ENCODE data around the gene SORCS1. TPM values are rescaled to one million over a fixed set of nuclear protein-coding genes. Genes with fewer than 3 reads are reported as not detected.

The SORCS1 gene
- total and polyA plus RNA-seq, 2 of the 8 experiments (the other 6 are each of a cell fraction or from before 2014, with no cell fraction given), result 4.1 to 4.6 TPM

DNA sequence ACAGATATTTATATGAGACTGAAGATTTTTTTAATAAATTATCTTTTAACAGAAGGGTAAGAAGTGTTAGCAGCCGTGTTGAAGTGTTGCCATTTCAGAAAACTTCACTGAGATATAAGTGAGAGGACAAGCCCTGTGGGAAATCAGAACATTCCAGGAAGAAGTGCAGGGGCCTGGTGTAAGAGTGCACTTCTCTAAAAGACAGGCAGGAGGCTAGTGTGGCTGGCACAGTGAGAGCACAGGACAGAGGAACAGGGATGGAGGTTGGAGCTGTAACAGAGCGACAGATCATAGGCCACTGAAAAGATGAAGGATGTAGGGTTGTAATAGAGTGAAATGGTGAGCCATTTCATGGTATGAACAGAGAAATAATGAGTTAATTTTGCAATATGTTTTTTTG is 608.9 kb downstream of the SORCS1 start:
- Histone ChIP-seq H3K14ac (ENCODE audit: insufficient read length) (no peak overlapping the region), H2BK12ac (ENCODE audit: low read depth, low read length) (no peak overlapping the region), H3K79me2 (ENCODE audit: control insufficient read depth in 1 of 2, insufficient read depth in 2 of 2, low read length in 2 of 2) (no peaks in the 10 kb centered on the region), H4K91ac (replicated peaks; ENCODE audit: insufficient read length, low read length) (no peak overlapping the region), H3K4ac (replicated peaks; ENCODE audit: insufficient read length, low read depth, low read length) (no peak overlapping the region), H4K8ac (ENCODE audit: extremely low read depth, insufficient read depth, low read length) (no peak overlapping the region), H3K27me3 (replicated peaks in 1 of 4; ENCODE audit: control insufficient read depth in 3 of 4, extremely low read depth in 1 of 4, insufficient read depth in 3 of 4, low read length in 3 of 4) (no peaks in the 10 kb centered on the region), H3K23ac (ENCODE audit: insufficient read length) (no peak overlapping the region), H2BK5ac (ENCODE audit: low read depth, low read length) (no peak overlapping the region), H2AK5ac (ENCODE audit: low read depth, low read length) (no peak overlapping the region), H3K9me3 (ENCODE audit: insufficient read depth in 2 of 2, low read depth in 1 of 2, low read length in 1 of 2) (no peaks in the 10 kb centered on the region), H4K5ac (ENCODE audit: insufficient read length, low read depth, low read length) (no peak overlapping the region), H3K56ac (replicated peaks; ENCODE audit: insufficient read length, low read depth, low read length) (no peak overlapping the region), H3K18ac (ENCODE audit: extremely low read depth, low read length) (no peak overlapping the region), H2BK20ac (ENCODE audit: low read length) (no peak overlapping the region), H3K4me2 (ENCODE audit: insufficient read depth in 1 of 2, low read depth in 2 of 2, low read length in 2 of 2) (no peak overlapping the region), H2BK15ac (ENCODE audit: low read length) (no peak overlapping the region), H3K9ac (replicated peaks in 1 of 4; ENCODE audit: extremely low read depth in 1 of 4, low read depth in 3 of 4, low read length in 3 of 4) (no peak overlapping the region), H3K4me1 (replicated peaks in 1 of 4; ENCODE audit: control insufficient read depth in 3 of 4, insufficient read depth in 4 of 4, low read length in 3 of 4) (no peaks in the 10 kb centered on the region), H3K27ac (ENCODE audit: low read depth, low read length) (no peak overlapping the region), H3K79me1 (ENCODE audit: low read depth, low read length) (no peaks in the 10 kb centered on the region), H3K36me3 (ENCODE audit: control insufficient read depth in 2 of 4, insufficient read depth in 4 of 4, low read length in 3 of 4) (no peaks in the 10 kb centered on the region), H3K23me2 (ENCODE audit: low read depth, low read length) (no peaks in the 10 kb centered on the region), H3K4me3 (ENCODE audit: extremely low read depth in 1 of 4, insufficient read depth in 2 of 4, low read depth in 3 of 4, low read length in 4 of 4) (no peak overlapping the region), H2AFZ (ENCODE audit: low read length) (no peak overlapping the region), H4K20me1 (replicated peaks in 1 of 2; ENCODE audit: control insufficient read depth in 1 of 2, insufficient read depth in 2 of 2, low read length in 2 of 2) (no peaks in the 10 kb centered on the region), H2BK120ac (replicated peaks; ENCODE audit: low read depth, low read length) (no peak overlapping the region)
- ChIA-PET CTCF (ENCODE audit: partially characterized antibody) (interaction anchor here (0.8 to 6.1 kb wide), 6 partner anchors 9 to 143 kb away, joined by 3 to 38 read pairs (median 4); no protein-coding TSS in a partner anchor), POLR2A (ENCODE audit: partially characterized antibody) (no interaction called here)
- DNase-seq (ENCODE audit: low read depth in 1 of 2, low spot score in 2 of 2) (no peak), FAIRE-seq (no peak)
- 91% methylated on average over 2 of the region's 2 CpGs; no CpG with 5 or more reads in 1 of the 2 experiments for WGBS, 2 experiments (ENCODE audit: extremely low coverage in 1 of 2, insufficient coverage in 1 of 2, insufficient read length in 1 of 2, insufficient replicate concordance in 2 of 2, low coverage in 1 of 2, low lambda C conversion rate in 2 of 2, missing lambda C conversion rate in 1 of 2)
- TF ChIP-seq TEAD4 (IDR thresholded peaks at IDR 0.05; ENCODE audit: low read depth, low read length) (0 out of 2 replicates have a peak, but pooled peaks have one; percentile 5), SP1 (IDR thresholded peaks at IDR 0.05; ENCODE audit: low read depth, low read length) (no peak), GABPA (IDR thresholded peaks at IDR 0.05; ENCODE audit: borderline replicate concordance, insufficient read depth, low read length) (no peak), RAD21 (IDR thresholded peaks at IDR 0.05 in 1 of 2, conservative IDR thresholded peaks at IDR 0.05 in 1 of 2; ENCODE audit: low read depth in 2 of 2, low read length in 2 of 2) (peak; percentile 14 to 31; a peak in 3 of 4 replicates), BCL11A (IDR thresholded peaks at IDR 0.05; ENCODE audit: low read depth in 2 of 2, low read length in 2 of 2) (no peak), ZNF274 (IDR thresholded peaks at IDR 0.05; ENCODE audit: borderline replicate concordance, extremely low read depth, low read length) (no peak)
- TF ChIP-seq, protein P1, sequence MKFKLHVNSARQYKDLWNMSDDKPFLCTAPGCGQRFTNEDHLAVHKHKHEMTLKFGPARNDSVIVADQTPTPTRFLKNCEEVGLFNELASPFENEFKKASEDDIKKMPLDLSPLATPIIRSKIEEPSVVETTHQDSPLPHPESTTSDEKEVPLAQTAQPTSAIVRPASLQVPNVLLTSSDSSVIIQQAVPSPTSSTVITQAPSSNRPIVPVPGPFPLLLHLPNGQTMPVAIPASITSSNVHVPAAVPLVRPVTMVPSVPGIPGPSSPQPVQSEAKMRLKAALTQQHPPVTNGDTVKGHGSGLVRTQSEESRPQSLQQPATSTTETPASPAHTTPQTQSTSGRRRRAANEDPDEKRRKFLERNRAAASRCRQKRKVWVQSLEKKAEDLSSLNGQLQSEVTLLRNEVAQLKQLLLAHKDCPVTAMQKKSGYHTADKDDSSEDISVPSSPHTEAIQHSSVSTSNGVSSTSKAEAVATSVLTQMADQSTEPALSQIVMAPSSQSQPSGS (IDR thresholded peaks at IDR 0.05; ENCODE audit: low read length), result no peak
- TF ChIP-seq, protein P2, sequence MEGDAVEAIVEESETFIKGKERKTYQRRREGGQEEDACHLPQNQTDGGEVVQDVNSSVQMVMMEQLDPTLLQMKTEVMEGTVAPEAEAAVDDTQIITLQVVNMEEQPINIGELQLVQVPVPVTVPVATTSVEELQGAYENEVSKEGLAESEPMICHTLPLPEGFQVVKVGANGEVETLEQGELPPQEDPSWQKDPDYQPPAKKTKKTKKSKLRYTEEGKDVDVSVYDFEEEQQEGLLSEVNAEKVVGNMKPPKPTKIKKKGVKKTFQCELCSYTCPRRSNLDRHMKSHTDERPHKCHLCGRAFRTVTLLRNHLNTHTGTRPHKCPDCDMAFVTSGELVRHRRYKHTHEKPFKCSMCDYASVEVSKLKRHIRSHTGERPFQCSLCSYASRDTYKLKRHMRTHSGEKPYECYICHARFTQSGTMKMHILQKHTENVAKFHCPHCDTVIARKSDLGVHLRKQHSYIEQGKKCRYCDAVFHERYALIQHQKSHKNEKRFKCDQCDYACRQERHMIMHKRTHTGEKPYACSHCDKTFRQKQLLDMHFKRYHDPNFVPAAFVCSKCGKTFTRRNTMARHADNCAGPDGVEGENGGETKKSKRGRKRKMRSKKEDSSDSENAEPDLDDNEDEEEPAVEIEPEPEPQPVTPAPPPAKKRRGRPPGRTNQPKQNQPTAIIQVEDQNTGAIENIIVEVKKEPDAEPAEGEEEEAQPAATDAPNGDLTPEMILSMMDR (IDR thresholded peaks at IDR 0.05; ENCODE audit: control extremely low read depth in 1 of 3, insufficient read depth in 1 of 3, low read depth in 1 of 3, low read length in 3 of 3), result peak in 2 of 3 experiments; percentile 18 to 39; a peak in 2 of 4 replicates
